Measurements from ENCODE around the gene EXOSC2. TPM values are rescaled to one million over a fixed set of nuclear protein-coding genes. Genes with fewer than 3 reads are reported as not detected.

Gene EXOSC2
- total and polyA plus RNA-seq, 2 of the 8 experiments (the other 6 are each of a cell fraction or from before 2014, with no cell fraction given), result 47.8 to 93.6 TPM

DNA sequence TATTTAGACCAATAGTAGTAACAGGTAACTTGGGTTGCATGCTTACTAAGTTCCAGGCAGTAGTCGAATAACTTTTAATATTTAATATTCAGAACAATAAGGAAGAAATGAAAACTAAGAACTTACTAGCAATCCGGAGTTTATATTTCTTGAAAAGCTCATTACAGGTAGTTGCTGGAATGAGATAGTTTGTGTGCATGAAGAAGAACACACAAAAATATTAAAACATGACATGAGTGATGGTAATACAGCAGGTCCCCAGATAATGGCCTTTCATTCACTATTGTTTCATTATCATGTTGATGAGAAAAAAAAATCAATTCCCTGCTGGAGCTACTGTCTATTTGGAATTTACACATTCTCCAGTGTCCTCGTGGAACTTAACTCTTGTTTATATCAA lies 44.7 kb downstream of the EXOSC2 start:
- H2BK12ac ChIP-seq (ENCODE audit: low read depth, low read length), result no peak overlapping the region
- no peak overlapping the region for H2BK20ac ChIP-seq (ENCODE audit: low read length)
- no peak overlapping the region for H2BK15ac ChIP-seq (ENCODE audit: low read length)
- no peak overlapping the region for H3K14ac ChIP-seq (ENCODE audit: insufficient read length)
- H3K9ac ChIP-seq (replicated peaks in 1 of 4; ENCODE audit: extremely low read depth in 1 of 4, low read depth in 3 of 4, low read length in 3 of 4), result no peak overlapping the region
- TF ChIP-seq BRCA1 (IDR thresholded peaks at IDR 0.05; ENCODE audit: low read depth, low read length) (no peak), CHD2 (IDR thresholded peaks at IDR 0.05; ENCODE audit: low read length) (no peak), HDAC6 (IDR thresholded peaks at IDR 0.05; ENCODE audit: low read depth, low read length) (no peak), YY1 (IDR thresholded peaks at IDR 0.05; ENCODE audit: low read depth, low read length) (no peak), PHF8 (conservative IDR thresholded peaks at IDR 0.05; ENCODE audit: low read depth, low read length) (no peak)
- CTCF ChIA-PET (ENCODE audit: partially characterized antibody), result interaction anchor here (0.7 to 3.6 kb wide), 3 partner anchors 37 to 128 kb away, joined by 3 to 14 read pairs (median 7); no protein-coding TSS in a partner anchor
- H2BK5ac ChIP-seq (ENCODE audit: low read depth, low read length), result no peak overlapping the region
- peaks cover 0 to 2% (median 0%) of the 10 kb centered on the region in 4 experiments; a peak in 1 of 7 replicates for H3K4me1 ChIP-seq (replicated peaks in 1 of 4; ENCODE audit: control insufficient read depth in 3 of 4, insufficient read depth in 4 of 4, low read length in 3 of 4)
- H2BK120ac ChIP-seq (replicated peaks; ENCODE audit: low read depth, low read length), result no peak overlapping the region
- no peak overlapping the region for H3K56ac ChIP-seq (replicated peaks; ENCODE audit: insufficient read length, low read depth, low read length)
- H3K79me1 ChIP-seq (ENCODE audit: low read depth, low read length), result peaks cover 10% of the 10 kb centered on the region
- no peak overlapping the region for H3K4me3 ChIP-seq (ENCODE audit: extremely low read depth in 1 of 4, insufficient read depth in 2 of 4, low read depth in 3 of 4, low read length in 4 of 4)
- H4K91ac ChIP-seq (replicated peaks; ENCODE audit: insufficient read length, low read length), result no peak overlapping the region
- no peak overlapping the region for H2AK5ac ChIP-seq (ENCODE audit: low read depth, low read length)
- no peak overlapping the region for H4K5ac ChIP-seq (ENCODE audit: insufficient read length, low read depth, low read length)
- no peak overlapping the region for H3K4ac ChIP-seq (replicated peaks; ENCODE audit: insufficient read length, low read depth, low read length)
- no peak overlapping the region for H2AFZ ChIP-seq (ENCODE audit: low read length)
- 87% methylated on average over 3 of the region's 3 CpGs; no CpG with 5 or more reads in 1 of the 2 experiments for WGBS, 2 experiments (ENCODE audit: extremely low coverage in 1 of 2, insufficient coverage in 1 of 2, insufficient read length in 1 of 2, insufficient replicate concordance in 2 of 2, low coverage in 1 of 2, low lambda C conversion rate in 2 of 2, missing lambda C conversion rate in 1 of 2)
- H3K18ac ChIP-seq (ENCODE audit: extremely low read depth, low read length), result no peak overlapping the region
- no peaks in the 10 kb centered on the region for H3K23me2 ChIP-seq (ENCODE audit: low read depth, low read length)
- DNase-seq (ENCODE audit: low read depth in 1 of 2, low spot score in 2 of 2) (no peak), FAIRE-seq (no peak)
- H4K20me1 ChIP-seq (replicated peaks in 1 of 2; ENCODE audit: control insufficient read depth in 1 of 2, insufficient read depth in 2 of 2, low read length in 2 of 2), result no peaks in the 10 kb centered on the region
- H3K9me3 ChIP-seq (ENCODE audit: insufficient read depth in 2 of 2, low read depth in 1 of 2, low read length in 1 of 2), result no peaks in the 10 kb centered on the region
- no peaks in the 10 kb centered on the region for H3K36me3 ChIP-seq (ENCODE audit: control insufficient read depth in 2 of 4, insufficient read depth in 4 of 4, low read length in 3 of 4)
- no peak overlapping the region for H3K27ac ChIP-seq (ENCODE audit: low read depth, low read length)
- peaks cover 0 to 60% of the 10 kb centered on the region in 2 experiments; a peak in 3 of 4 replicates for H3K79me2 ChIP-seq (ENCODE audit: control insufficient read depth in 1 of 2, insufficient read depth in 2 of 2, low read length in 2 of 2)
- no peak overlapping the region for H3K23ac ChIP-seq (ENCODE audit: insufficient read length)
- POLR2A ChIA-PET (ENCODE audit: partially characterized antibody), result no interaction called here
- H3K4me2 ChIP-seq (ENCODE audit: insufficient read depth in 1 of 2, low read depth in 2 of 2, low read length in 2 of 2), result no peak overlapping the region
- no peak overlapping the region for H4K8ac ChIP-seq (ENCODE audit: extremely low read depth, insufficient read depth, low read length)
- no peaks in the 10 kb centered on the region for H3K27me3 ChIP-seq (replicated peaks in 1 of 4; ENCODE audit: control insufficient read depth in 3 of 4, extremely low read depth in 1 of 4, insufficient read depth in 3 of 4, low read length in 3 of 4)

All from H1 (cell line).